ENCODE data around the gene LIX1.

The LIX1 gene

DNA sequence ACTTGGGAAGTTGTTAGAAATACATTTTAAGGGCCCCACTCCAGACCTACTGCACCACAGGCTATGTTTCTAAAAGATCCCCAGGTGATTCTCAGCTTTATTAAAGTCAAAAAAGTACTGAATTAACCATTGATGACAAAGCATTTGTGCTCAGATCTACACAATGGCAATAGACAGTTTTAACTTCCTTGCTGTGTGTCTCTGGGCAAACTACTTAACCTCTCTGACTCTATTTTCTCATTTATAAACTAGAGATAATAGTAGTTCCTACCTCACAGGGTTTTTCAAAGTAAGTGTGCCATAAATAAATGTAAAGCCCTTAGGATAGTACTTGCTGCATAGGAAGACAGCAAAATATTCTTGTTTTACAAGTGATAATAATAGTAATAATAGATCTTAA lies 66.3 kb downstream of the LIX1 start:
- H3K27me3 ChIP-seq, result no peaks in the 10 kb centered on the region

GRCh38 chr5:97075649-97076048 lies 66.8 kb downstream of the LIX1 start:
- H3K4me3 ChIP-seq, result no peak overlapping the region
- H3K36me3 ChIP-seq, result no peaks in the 10 kb centered on the region
- H3K4me1 ChIP-seq, result peaks cover 5 to 16% (median 12%) of the 10 kb centered on the region in 10 experiments; a peak in 18 of 20 replicates
- TF ChIP-seq Cebpa-rat (IDR thresholded peaks at IDR 0.05), result no peak
- H3K9ac ChIP-seq, result no peak overlapping the region
- H3K27ac ChIP-seq, result no peak overlapping the region
- no peaks in the 10 kb centered on the region for H4K20me1 ChIP-seq
- no peaks in the 10 kb centered on the region for H3K27me3 ChIP-seq
- no peaks in the 10 kb centered on the region for H3K9me3 ChIP-seq (replicated peaks in 1 of 11)
- no peak overlapping the region for H3K4me2 ChIP-seq

More for the DNA sequence above, 66.3 kb downstream of the LIX1 start:
- no peaks in the 10 kb centered on the region for H3K9me3 ChIP-seq (replicated peaks in 1 of 11)
- H3K27ac ChIP-seq, result no peak overlapping the region
- H3K4me3 ChIP-seq, result no peak overlapping the region
- TF ChIP-seq Cebpa-rat (IDR thresholded peaks at IDR 0.05), result no peak
- no peak overlapping the region for H3K4me2 ChIP-seq
- no peaks in the 10 kb centered on the region for H4K20me1 ChIP-seq
- no peaks in the 10 kb centered on the region for H3K36me3 ChIP-seq
- H3K9ac ChIP-seq, result no peak overlapping the region
- H3K4me1 ChIP-seq, result peaks cover 5 to 16% (median 12%) of the 10 kb centered on the region in 10 experiments; a peak in 18 of 20 replicates

- Histone ChIP-seq H3K4me2 (no peak overlapping the region), H3K27ac (no peak overlapping the region), H3K27me3 (no peaks in the 10 kb centered on the region), H3K9me3 (replicated peaks in 1 of 11) (no peaks in the 10 kb centered on the region), H3K9ac (no peak overlapping the region), H4K20me1 (no peaks in the 10 kb centered on the region), H3K36me3 (no peaks in the 10 kb centered on the region), H3K4me1 (peaks cover 5 to 16% (median 12%) of the 10 kb centered on the region in 10 experiments; a peak in 18 of 20 replicates), H3K4me3 (no peak overlapping the region)
- TF ChIP-seq Cebpa-rat (IDR thresholded peaks at IDR 0.05), result no peak
Measured at GRCh38 chr5:97074859-97075489, 67.4 kb downstream of the LIX1 start.

- Histone ChIP-seq H3K9me3 (replicated peaks in 1 of 11) (no peaks in the 10 kb centered on the region), H3K36me3 (no peaks in the 10 kb centered on the region)
Measured at GRCh38 chr5:97073420-97073819, 69.0 kb downstream of the LIX1 start.

DNA sequence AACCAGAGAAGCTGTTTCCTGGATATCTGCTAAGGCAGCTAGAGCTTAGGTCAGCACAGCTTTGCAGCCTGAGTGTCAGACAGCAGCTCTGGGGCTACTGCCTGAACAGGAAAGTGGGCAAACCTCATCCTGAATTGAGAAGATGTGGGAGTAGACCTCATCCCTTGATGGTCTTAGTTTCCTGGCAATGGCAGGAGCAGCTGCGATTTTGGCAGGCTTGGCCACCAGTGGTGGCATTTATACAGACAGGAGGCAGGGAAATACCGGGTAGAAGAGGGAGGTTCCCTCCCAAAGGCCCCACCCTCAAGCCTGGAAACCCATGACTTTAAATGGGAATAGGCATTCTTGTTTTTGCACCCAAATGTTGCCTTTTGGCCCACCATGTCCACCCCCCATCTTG lies 69.7 kb downstream of the LIX1 start:
- Histone ChIP-seq H3K27me3 (no peaks in the 10 kb centered on the region), H3K4me1 (no peaks in the 10 kb centered on the region; a peak in 1 of 20 replicates)

More at GRCh38 chr5:97073420-97073819, 69.0 kb downstream of the LIX1 start:
- Histone ChIP-seq H3K4me2 (no peak overlapping the region), H3K9ac (no peak overlapping the region), H3K4me3 (no peak overlapping the region), H3K27ac (no peak overlapping the region), H3K27me3 (no peaks in the 10 kb centered on the region), H3K4me1 (peaks cover 0 to under 1% (median 0%) of the 10 kb centered on the region in 10 experiments; a peak in 3 of 20 replicates), H4K20me1 (no peaks in the 10 kb centered on the region)
- no peak for TF ChIP-seq Cebpa-rat (IDR thresholded peaks at IDR 0.05)

GRCh38 chr5:97071993-97072392 lies 70.4 kb downstream of the LIX1 start:
- no peak overlapping the region for H3K27ac ChIP-seq
- no peak for TF ChIP-seq Cebpa-rat (IDR thresholded peaks at IDR 0.05)
- H3K27me3 ChIP-seq, result no peaks in the 10 kb centered on the region
- no peaks in the 10 kb centered on the region for H4K20me1 ChIP-seq
- no peaks in the 10 kb centered on the region for H3K36me3 ChIP-seq
- no peaks in the 10 kb centered on the region for H3K9me3 ChIP-seq (replicated peaks in 1 of 11)
- no peak overlapping the region for H3K4me3 ChIP-seq
- H3K4me1 ChIP-seq, result no peaks in the 10 kb centered on the region; a peak in 1 of 20 replicates
- H3K4me2 ChIP-seq, result no peak overlapping the region
- no peak overlapping the region for H3K9ac ChIP-seq

More for the DNA sequence above, 69.7 kb downstream of the LIX1 start:
- Histone ChIP-seq H3K9ac (no peak overlapping the region), H3K27ac (no peak overlapping the region), H3K4me2 (no peak overlapping the region), H4K20me1 (no peaks in the 10 kb centered on the region), H3K4me3 (no peak overlapping the region), H3K9me3 (replicated peaks in 1 of 11) (no peaks in the 10 kb centered on the region), H3K36me3 (no peaks in the 10 kb centered on the region)
- TF ChIP-seq Cebpa-rat (IDR thresholded peaks at IDR 0.05), result no peak

- Histone ChIP-seq H3K4me3 (no peak overlapping the region), H3K4me2 (no peak overlapping the region)
- TF ChIP-seq Cebpa-rat (IDR thresholded peaks at IDR 0.05), result no peak
Measured at GRCh38 chr5:97071101-97071500, 71.3 kb downstream of the LIX1 start.

DNA sequence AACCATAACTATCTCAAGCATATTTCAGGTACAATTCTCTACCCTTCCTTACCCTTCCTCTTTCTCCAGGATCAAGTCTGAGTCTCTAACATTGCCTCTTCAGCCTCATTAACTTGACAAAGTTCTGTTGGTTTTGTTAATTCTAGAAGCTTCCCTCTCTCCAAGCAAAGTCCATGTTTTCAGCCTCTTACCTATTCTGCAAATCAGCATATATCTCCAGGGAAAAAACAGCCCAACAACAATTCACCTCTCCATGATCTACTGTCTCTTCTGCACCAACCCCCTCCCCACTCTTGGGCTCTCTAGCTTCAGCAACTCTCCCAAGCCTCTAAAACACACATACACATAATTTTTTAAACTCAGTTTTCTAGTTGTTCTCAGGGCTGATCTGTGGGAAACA lies 72.2 kb downstream of the LIX1 start:
- Histone ChIP-seq H3K4me3 (no peak overlapping the region), H3K27me3 (no peaks in the 10 kb centered on the region), H3K4me1 (no peaks in the 10 kb centered on the region; a peak in 1 of 20 replicates), H3K9ac (no peak overlapping the region), H3K36me3 (no peaks in the 10 kb centered on the region), H3K27ac (no peak overlapping the region), H4K20me1 (no peaks in the 10 kb centered on the region), H3K9me3 (replicated peaks in 1 of 11) (no peaks in the 10 kb centered on the region), H3K4me2 (no peak overlapping the region)
- no peak for TF ChIP-seq Cebpa-rat (IDR thresholded peaks at IDR 0.05)

More at GRCh38 chr5:97071101-97071500, 71.3 kb downstream of the LIX1 start:
- Histone ChIP-seq H3K9ac (no peak overlapping the region), H3K4me1 (no peaks in the 10 kb centered on the region; a peak in 1 of 20 replicates), H3K27ac (no peak overlapping the region), H4K20me1 (no peaks in the 10 kb centered on the region), H3K27me3 (no peaks in the 10 kb centered on the region), H3K9me3 (replicated peaks in 1 of 11) (no peaks in the 10 kb centered on the region), H3K36me3 (no peaks in the 10 kb centered on the region)

GRCh38 chr5:97067296-97067850 lies 75.0 kb downstream of the LIX1 start:
- H3K36me3 ChIP-seq, result no peaks in the 10 kb centered on the region

GRCh38 chr5:97065475-97065874 lies 76.9 kb downstream of the LIX1 start:
- Histone ChIP-seq H3K27me3 (no peaks in the 10 kb centered on the region), H3K36me3 (no peaks in the 10 kb centered on the region), H4K20me1 (no peaks in the 10 kb centered on the region), H3K4me2 (no peak overlapping the region), H3K4me1 (peaks cover 0 to 4% (median 0%) of the 10 kb centered on the region in 10 experiments; a peak in 1 of 20 replicates), H3K9ac (no peak overlapping the region), H3K27ac (no peak overlapping the region), H3K4me3 (no peak overlapping the region), H3K9me3 (replicated peaks in 1 of 11) (peaks cover 0 to 2% (median 0%) of the 10 kb centered on the region in 11 experiments; a peak in 6 of 22 replicates)
- no peak for TF ChIP-seq Cebpa-rat (IDR thresholded peaks at IDR 0.05)

More at GRCh38 chr5:97067296-97067850, 75.0 kb downstream of the LIX1 start:
- H4K20me1 ChIP-seq, result no peaks in the 10 kb centered on the region
- H3K4me2 ChIP-seq, result no peak overlapping the region
- no peak overlapping the region for H3K9ac ChIP-seq
- no peak for TF ChIP-seq Cebpa-rat (IDR thresholded peaks at IDR 0.05)
- no peaks in the 10 kb centered on the region for H3K27me3 ChIP-seq
- peaks cover 0 to under 1% (median 0%) of the 10 kb centered on the region in 10 experiments; a peak in 1 of 20 replicates for H3K4me1 ChIP-seq
- H3K27ac ChIP-seq, result no peak overlapping the region
- no peak overlapping the region for H3K4me3 ChIP-seq
- no peaks in the 10 kb centered on the region for H3K9me3 ChIP-seq (replicated peaks in 1 of 11)
